ENCODE results near the gene CST6. TPM values are rescaled to one million over a fixed set of nuclear protein-coding genes. Genes with fewer than 3 reads are reported as not detected.

Gene CST6
- total and polyA plus RNA-seq, 2 of the 4 experiments (the other 2 are of a cell fraction) = 0.54 to 3.0 TPM

GRCh38 chr11:66006891-66007176, 5.0 kb upstream of the CST6 start:
- DNase-seq = no peak
- H3K23ac ChIP-seq (ENCODE audit: low read depth, low read length) = no peak overlapping the region
- no peak overlapping the region for H4K91ac ChIP-seq (ENCODE audit: insufficient read depth, low read depth, low read length)
- in situ Hi-C loops (cut with MboI; ENCODE audit: low sequenced_read_pairs) = no loop called here
- H3K27me3 ChIP-seq (ENCODE audit: control insufficient read depth, insufficient read depth, low read length) = peaks cover 9% of the 10 kb centered on the region
- no peak overlapping the region for H2AK9ac ChIP-seq (replicated peaks; ENCODE audit: low read depth, low read length, poor library complexity)
- no peaks in the 10 kb centered on the region for H3K9me3 ChIP-seq (ENCODE audit: control insufficient read depth, insufficient read depth, low read length)
- H2AFZ ChIP-seq (replicated peaks; ENCODE audit: low read length, poor library complexity) = no peak overlapping the region
- no peak overlapping the region for H3K4me2 ChIP-seq (ENCODE audit: low read depth, low read length)
- peaks cover 7% of the 10 kb centered on the region; the same call in 1 of the 2 replicates for H3K36me3 ChIP-seq (ENCODE audit: control insufficient read depth, insufficient read depth, low read length)
- WGBS, 2 experiments (ENCODE audit: extremely low coverage in 2 of 2, insufficient read length in 1 of 2) = no CpG with 5 or more reads among the region's 4 CpGs
- no peak overlapping the region for H3K4me3 ChIP-seq (ENCODE audit: insufficient read depth, low read depth, low read length)
- no peak overlapping the region for H4K8ac ChIP-seq (ENCODE audit: low read depth in 2 of 2, low read length in 2 of 2)
- no peaks in the 10 kb centered on the region for H3K9me1 ChIP-seq (ENCODE audit: insufficient read depth, low read length)
- POLR2A ChIA-PET (ENCODE audit: unreplicated experiment) = no interaction called here
- peaks cover under 1% of the 10 kb centered on the region; the same call in 1 of the 2 replicates for H4K20me1 ChIP-seq (ENCODE audit: insufficient read depth, low read length)
- no peak overlapping the region for H3K27ac ChIP-seq (ENCODE audit: insufficient read depth, low read length)
- TF ChIP-seq RAD21 (IDR thresholded peaks at IDR 0.05; ENCODE audit: low read length) (no peak), USF2 (IDR thresholded peaks at IDR 0.05; ENCODE audit: low read depth, low read length) (no peak), FOS (IDR thresholded peaks at IDR 0.05; ENCODE audit: low read depth, low read length) (no peak), MAZ (IDR thresholded peaks at IDR 0.05; ENCODE audit: borderline replicate concordance, low read depth, low read length) (no peak), MXI1 (IDR thresholded peaks at IDR 0.05; ENCODE audit: borderline replicate concordance, low read depth, low read length) (no peak)
- intact Hi-C loops (cut with micrococcal nuclease) = no loop called here
- H2BK20ac ChIP-seq (ENCODE audit: low read depth, low read length) = no peak overlapping the region
- dilution Hi-C loops (cut with HindIII; ENCODE audit: low sequenced_read_pairs, unreplicated experiment) = no loop called here
- CTCF ChIA-PET = interaction anchor here (1.0 kb wide), 1 partner anchor 38 kb away, joined by 3 read pairs; no protein-coding TSS in a partner anchor
- peak overlapping the region; percentile 9; the same call in 1 of the 2 replicates for H2AK5ac ChIP-seq (ENCODE audit: low read depth, low read length)
- no peak overlapping the region for H2BK15ac ChIP-seq (ENCODE audit: low read depth, low read length)
- H3K4ac ChIP-seq (ENCODE audit: low read depth, low read length) = no peak overlapping the region
- H4K5ac ChIP-seq (ENCODE audit: low read depth, low read length) = no peak overlapping the region
- no peak for ATAC-seq (ENCODE audit: low read depth)
- no TSS peak for BruUV-seq (replicated peaks)
- no peak overlapping the region for H3K56ac ChIP-seq (ENCODE audit: extremely low read depth, insufficient read depth, low read length)
- no peaks in the 10 kb centered on the region; the same call in none of the 2 replicates for H3K4me1 ChIP-seq (ENCODE audit: control insufficient read depth, insufficient read depth, low read length)
- no peak overlapping the region for H3K9ac ChIP-seq (ENCODE audit: low read depth, low read length)
- peaks cover 14 to 18% of the 10 kb centered on the region in 2 experiments for H3K79me1 ChIP-seq (ENCODE audit: low read depth in 1 of 2, low read length in 2 of 2)
- H2BK120ac ChIP-seq (ENCODE audit: low read depth, low read length) = no peak overlapping the region
- no peak overlapping the region for H2BK5ac ChIP-seq (ENCODE audit: low read depth, low read length, poor library complexity, severe bottlenecking)
- no peak overlapping the region for H3K14ac ChIP-seq (replicated peaks; ENCODE audit: low read depth, low read length)
- H3K18ac ChIP-seq (ENCODE audit: low read depth, low read length) = no peak overlapping the region

Data from IMR-90 (cell line).